Measurements from ENCODE around the gene FGGY. TPM values are rescaled to one million over a fixed set of nuclear protein-coding genes. Genes with fewer than 3 reads are reported as not detected.

FGGY gene
- total and polyA plus RNA-seq, 2 donors (not counting 3 experiments of a cell fraction or from before 2014, with no cell fraction given): 5.6 to 6.4 TPM

GRCh38 chr1:59678493-59679228 lies 381.8 kb downstream of the FGGY start:
- no peak overlapping the region for H2AFZ ChIP-seq (ENCODE audit: low read depth, low read length)
- no peaks in the 10 kb centered on the region for H3K9me3 ChIP-seq (replicated peaks; ENCODE audit: control insufficient read depth, insufficient read depth, low read length)
- POLR2A ChIA-PET: no interaction called here
- TF ChIP-seq MYC (IDR thresholded peaks at IDR 0.05; ENCODE audit: low read depth, low read length) (peak; percentile 18), EZH2 (IDR thresholded peaks at IDR 0.05; ENCODE audit: borderline replicate concordance, low read depth, low read length, severe bottlenecking) (no peak), POLR2A (IDR thresholded peaks at IDR 0.05; ENCODE audit: low read depth, low read length) (peak; percentile 63), CTCF (IDR thresholded peaks at IDR 0.05; ENCODE audit: extremely low read depth in 1 of 2, insufficient read depth in 1 of 2, low read depth in 1 of 2, low read length in 2 of 2) (no peak), POLR2AphosphoS5 (IDR thresholded peaks at IDR 0.05; ENCODE audit: insufficient read depth, low read depth, low read length) (peak; percentile 79), FOS (IDR thresholded peaks at IDR 0.05; ENCODE audit: borderline replicate concordance, insufficient read depth, low read length) (peak; percentile 93), GATA2 (IDR thresholded peaks at IDR 0.05; ENCODE audit: insufficient read depth, insufficient read length, low read depth, low read length) (peak; percentile 96), JUN (IDR thresholded peaks at IDR 0.05; ENCODE audit: borderline replicate concordance, insufficient read depth, insufficient read length, low read depth) (peak; percentile 69), MAX (IDR thresholded peaks at IDR 0.05; ENCODE audit: insufficient read depth, insufficient read length) (peak; percentile 17)
- dilution Hi-C loops (cut with MboI; ENCODE audit: extremely low pct_ligation_motif_present, low sequenced_read_pairs) (no loop called here), intact Hi-C loops (cut with micrococcal nuclease) (loop anchor here (2.0 to 10.0 kb wide), 2 partner anchors 82 to 254 kb away; no protein-coding TSS in a partner anchor)
- peak overlapping the region; percentile 14 for H3K4me2 ChIP-seq (ENCODE audit: insufficient read depth, low read length)
- no peak overlapping the region for H3K9ac ChIP-seq (replicated peaks; ENCODE audit: extremely low read depth, insufficient read depth, low read length)
- no TSS peak for BruUV-seq (replicated peaks)
- no peaks in the 10 kb centered on the region for H3K9me1 ChIP-seq (replicated peaks; ENCODE audit: control insufficient read depth, extremely low read depth, insufficient read depth, low read length)
- no peaks in the 10 kb centered on the region for H3K79me2 ChIP-seq (ENCODE audit: control insufficient read depth, insufficient read depth, low read length)
- H4K20me1 ChIP-seq (replicated peaks; ENCODE audit: control insufficient read depth, extremely low read depth, insufficient read depth, low read length): no peaks in the 10 kb centered on the region
- peak; percentile 87 for FAIRE-seq
- CTCF ChIA-PET: interaction anchor here (1.1 to 2.6 kb wide), 2 partner anchors 20 to 269 kb away, joined by 3 to 20 read pairs; no protein-coding TSS in a partner anchor
- H3K4me1 ChIP-seq (ENCODE audit: control insufficient read depth, extremely low read depth, insufficient read depth, low read length): peaks cover 29% of the 10 kb centered on the region
- DNase-seq (ENCODE audit: low read depth, low spot score): peak; percentile 93
- no peak overlapping the region for H3K4me3 ChIP-seq (replicated peaks in 1 of 3; ENCODE audit: insufficient read depth in 1 of 3, low read depth in 1 of 3, low read length in 3 of 3)
- H3K27ac ChIP-seq (ENCODE audit: insufficient read depth, low read depth, low read length): peak overlapping the region; percentile 65
- no peaks in the 10 kb centered on the region for H3K36me3 ChIP-seq (ENCODE audit: control insufficient read depth in 2 of 2, extremely low read depth in 1 of 2, insufficient read depth in 2 of 2, low read length in 2 of 2)
- no peaks in the 10 kb centered on the region for H3K27me3 ChIP-seq (ENCODE audit: control insufficient read depth in 2 of 2, insufficient read depth in 2 of 2, low read length in 2 of 2)

All from endothelial cell of umbilical vein (primary cell).